WTC11 (cell line): ENCODE measurements around the gene ACTL8. TPM values are rescaled to one million over a fixed set of nuclear protein-coding genes. Genes with fewer than 3 reads are reported as not detected.

ENCODE experiments used
- ATAC-seq: fragments of 200-7000 bp; cut with Tn5 transposase; 2 replicates; pipeline ENCODE4 v1.10.0; 2021; ENCODE audit warnings: mild to moderate bottlenecking, moderate library complexity
- CTCF ChIA-PET: fragments of 300-600 bp; sonication (Branson Sonifier 250); formaldehyde crosslinking; loops from one replicate; lab custom pipeline; 2021; ENCODE audit warnings: antibody characterized with exemption; lab: Charles Lee
- POLR2A ChIA-PET: fragments of 350-600 bp; sonication (Branson Sonifier 250); formaldehyde crosslinking; loops from one replicate; lab custom pipeline; 2021; ENCODE audit warnings: antibody characterized with exemption; lab: Charles Lee
- DNase-seq: peaks from one replicate; pipeline ENCODE4 v3.0.0; 2021; ENCODE audit warnings: low spot score
- H3K27ac Mint-ChIP-seq: 2 replicates; pipeline ENCODE4 v1.8.0; 2021; ENCODE audit warnings: mixed read lengths
- H3K27me3 Mint-ChIP-seq: 2 replicates; pipeline ENCODE4 v1.8.0; 2021; ENCODE audit warnings: low read depth, mild to moderate bottlenecking, moderate library complexity, mixed read lengths
- H3K36me3 Mint-ChIP-seq: 2 replicates; pipeline ENCODE4 v1.8.0; 2021; ENCODE audit warnings: mixed read lengths
- H3K4me1 Mint-ChIP-seq: 2 replicates; pipeline ENCODE4 v1.8.0; 2022; ENCODE audit warnings: mixed read lengths
- H3K4me3 Mint-ChIP-seq: 2 replicates; pipeline ENCODE4 v1.8.0; 2021; ENCODE audit warnings: mild to moderate bottlenecking, moderate library complexity, mixed read lengths
- H3K9me3 Mint-ChIP-seq: 2 replicates; pipeline ENCODE4 v1.8.0; 2021; ENCODE audit warnings: mixed read lengths
- GRHL2 ChIP-seq: fragments of 250-450 bp; sonication (Bioruptor Pico); IDR thresholded peaks from 2 replicates; pipeline ENCODE4 v1.8.0; 2022; ENCODE audit warnings: mild to moderate bottlenecking, moderate library complexity; ENCODE audit not compliant: insufficient replicate concordance, severe bottlenecking
- HMGA2 ChIP-seq: fragments of 250-450 bp; sonication (Bioruptor Pico); IDR thresholded peaks from 2 replicates; pipeline ENCODE4 v1.4.0; 2021; ENCODE audit warnings: mild to moderate bottlenecking, moderate library complexity
- JUN ChIP-seq: sonication (generic); formaldehyde crosslinking; IDR thresholded peaks from 2 replicates; pipeline ENCODE4 v1.8.0; 2023; ENCODE audit warnings: mild to moderate bottlenecking, missing genetic modification reagents
- OVOL2 ChIP-seq: fragments of 250-450 bp; sonication (Bioruptor Pico); IDR thresholded peaks from 2 replicates; pipeline ENCODE4 v1.9.0; 2021; ENCODE audit warnings: mild to moderate bottlenecking, borderline replicate concordance
- PREB ChIP-seq: sonication (generic); formaldehyde crosslinking; IDR thresholded peaks from 2 replicates; pipeline ENCODE4 v1.8.1; 2022; ENCODE audit warnings: mild to moderate bottlenecking, missing genetic modification reagents, moderate library complexity, borderline replicate concordance
- SOX15 ChIP-seq: fragments of 250-450 bp; sonication (Bioruptor Pico); IDR thresholded peaks from 2 replicates; pipeline ENCODE4 v1.9.0; 2021; ENCODE audit warnings: mild to moderate bottlenecking
- TCF7 ChIP-seq: sonication (generic); formaldehyde crosslinking; IDR thresholded peaks from 2 replicates; pipeline ENCODE4 v1.8.0; 2022; ENCODE audit warnings: mild to moderate bottlenecking, low read depth, missing genetic modification reagents, moderate library complexity
- ZNF121 ChIP-seq: sonication (generic); formaldehyde crosslinking; IDR thresholded peaks from 2 replicates; pipeline ENCODE4 v1.8.0; 2023; ENCODE audit warnings: missing genetic modification reagents
- ZNF317 ChIP-seq: sonication (generic); formaldehyde crosslinking; IDR thresholded peaks from 2 replicates; pipeline ENCODE4 v1.8.1; 2023; ENCODE audit warnings: low read depth, mild to moderate bottlenecking, moderate library complexity, missing genetic modification reagents, borderline replicate concordance
- ZNF532 ChIP-seq: fragments of 250-450 bp; sonication (Bioruptor Pico); IDR thresholded peaks from 2 replicates; pipeline ENCODE4 v1.9.0; 2021; ENCODE audit warnings: mild to moderate bottlenecking, borderline replicate concordance
- total RNA-seq: library from RNA; stranded (reverse); gene quantifications from 3 replicates; pipeline ENCODE4 v1.2.3, GENCODE V29; 2021
- TF ChIP-seq, protein P1 (sequence below): sonication (generic); formaldehyde crosslinking; IDR thresholded peaks from 2 replicates; pipeline ENCODE4 v1.8.0; 2023; ENCODE audit warnings: mild to moderate bottlenecking, missing genetic modification reagents
- TF ChIP-seq, protein P2 (sequence below): sonication (generic); formaldehyde crosslinking; IDR thresholded peaks from 2 replicates; pipeline ENCODE4 v1.8.1; 2023; ENCODE audit warnings: mild to moderate bottlenecking, missing genetic modification reagents, moderate library complexity
- TF ChIP-seq, protein P3 (sequence below): fragments of 250-450 bp; sonication (Bioruptor Pico); IDR thresholded peaks from 2 replicates; pipeline ENCODE4 v1.9.0; 2021; ENCODE audit warnings: mild to moderate bottlenecking

ACTL8 gene
- total RNA-seq, 1 experiment from 2014 or later: 1.6 TPM

DNA sequence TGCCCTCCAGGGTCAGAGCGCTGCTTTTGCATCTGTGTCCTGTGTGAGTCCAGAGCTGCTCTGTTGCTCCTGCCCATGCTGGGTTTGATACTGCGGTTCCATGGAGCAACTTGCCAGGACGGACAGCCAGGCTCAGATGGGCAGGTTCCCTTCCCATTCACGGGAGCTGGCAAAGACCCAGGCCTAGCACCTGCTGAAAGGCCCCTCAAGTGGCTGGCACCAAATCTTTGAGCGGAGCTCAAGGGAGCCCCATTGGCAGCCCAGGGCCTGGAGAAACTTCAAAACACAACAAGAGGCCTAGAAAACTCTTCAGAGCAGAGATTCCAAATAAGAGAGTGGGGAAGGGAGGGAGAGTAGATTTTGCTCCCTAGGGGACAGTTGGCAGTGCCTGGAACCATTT, 97.2 kb downstream of the ACTL8 start (continued):
- TF ChIP-seq ZNF532 (CRISPR knock-in tag): no peak
- no peak for TF ChIP-seq GRHL2 (CRISPR knock-in tag)
- no peak for TF ChIP-seq JUN
- TF ChIP-seq OVOL2: no peak
- TF ChIP-seq PREB (CRISPR knock-in tag): no peak
- TF ChIP-seq, protein P1, sequence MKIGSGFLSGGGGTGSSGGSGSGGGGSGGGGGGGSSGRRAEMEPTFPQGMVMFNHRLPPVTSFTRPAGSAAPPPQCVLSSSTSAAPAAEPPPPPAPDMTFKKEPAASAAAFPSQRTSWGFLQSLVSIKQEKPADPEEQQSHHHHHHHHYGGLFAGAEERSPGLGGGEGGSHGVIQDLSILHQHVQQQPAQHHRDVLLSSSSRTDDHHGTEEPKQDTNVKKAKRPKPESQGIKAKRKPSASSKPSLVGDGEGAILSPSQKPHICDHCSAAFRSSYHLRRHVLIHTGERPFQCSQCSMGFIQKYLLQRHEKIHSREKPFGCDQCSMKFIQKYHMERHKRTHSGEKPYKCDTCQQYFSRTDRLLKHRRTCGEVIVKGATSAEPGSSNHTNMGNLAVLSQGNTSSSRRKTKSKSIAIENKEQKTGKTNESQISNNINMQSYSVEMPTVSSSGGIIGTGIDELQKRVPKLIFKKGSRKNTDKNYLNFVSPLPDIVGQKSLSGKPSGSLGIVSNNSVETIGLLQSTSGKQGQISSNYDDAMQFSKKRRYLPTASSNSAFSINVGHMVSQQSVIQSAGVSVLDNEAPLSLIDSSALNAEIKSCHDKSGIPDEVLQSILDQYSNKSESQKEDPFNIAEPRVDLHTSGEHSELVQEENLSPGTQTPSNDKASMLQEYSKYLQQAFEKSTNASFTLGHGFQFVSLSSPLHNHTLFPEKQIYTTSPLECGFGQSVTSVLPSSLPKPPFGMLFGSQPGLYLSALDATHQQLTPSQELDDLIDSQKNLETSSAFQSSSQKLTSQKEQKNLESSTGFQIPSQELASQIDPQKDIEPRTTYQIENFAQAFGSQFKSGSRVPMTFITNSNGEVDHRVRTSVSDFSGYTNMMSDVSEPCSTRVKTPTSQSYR: no peak
- no peak for TF ChIP-seq ZNF121 (CRISPR knock-in tag)

- ATAC-seq: no peak
- CTCF ChIA-PET: interaction anchor here (1.0 kb wide), 2 partner anchors 27 to 281 kb away, joined by 4 to 5 read pairs; no protein-coding TSS in a partner anchor
- no peaks in the 10 kb centered on the region for H3K36me3 Mint-ChIP-seq
- no peaks in the 10 kb centered on the region for H3K4me1 Mint-ChIP-seq
- no peak overlapping the region for H3K27ac Mint-ChIP-seq
- TF ChIP-seq TCF7 (CRISPR knock-in tag) (no peak), OVOL2 (no peak)
- TF ChIP-seq, protein P2, sequence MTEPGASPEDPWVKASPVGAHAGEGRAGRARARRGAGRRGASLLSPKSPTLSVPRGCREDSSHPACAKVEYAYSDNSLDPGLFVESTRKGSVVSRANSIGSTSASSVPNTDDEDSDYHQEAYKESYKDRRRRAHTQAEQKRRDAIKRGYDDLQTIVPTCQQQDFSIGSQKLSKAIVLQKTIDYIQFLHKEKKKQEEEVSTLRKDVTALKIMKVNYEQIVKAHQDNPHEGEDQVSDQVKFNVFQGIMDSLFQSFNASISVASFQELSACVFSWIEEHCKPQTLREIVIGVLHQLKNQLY (CRISPR knock-in tag): no peak
- TF ChIP-seq, all 79 proteins: peak for 0
- no peaks in the 10 kb centered on the region for H3K9me3 Mint-ChIP-seq
- H3K4me3 Mint-ChIP-seq: no peak overlapping the region
- no peaks in the 10 kb centered on the region; the same call in 1 of the 2 replicates for H3K27me3 Mint-ChIP-seq
- DNase-seq: no peak
- POLR2A ChIA-PET: no interaction called here
Measured at GRCh38 chr1:17853241-17853935, 98.3 kb downstream of the ACTL8 start.

DNA sequence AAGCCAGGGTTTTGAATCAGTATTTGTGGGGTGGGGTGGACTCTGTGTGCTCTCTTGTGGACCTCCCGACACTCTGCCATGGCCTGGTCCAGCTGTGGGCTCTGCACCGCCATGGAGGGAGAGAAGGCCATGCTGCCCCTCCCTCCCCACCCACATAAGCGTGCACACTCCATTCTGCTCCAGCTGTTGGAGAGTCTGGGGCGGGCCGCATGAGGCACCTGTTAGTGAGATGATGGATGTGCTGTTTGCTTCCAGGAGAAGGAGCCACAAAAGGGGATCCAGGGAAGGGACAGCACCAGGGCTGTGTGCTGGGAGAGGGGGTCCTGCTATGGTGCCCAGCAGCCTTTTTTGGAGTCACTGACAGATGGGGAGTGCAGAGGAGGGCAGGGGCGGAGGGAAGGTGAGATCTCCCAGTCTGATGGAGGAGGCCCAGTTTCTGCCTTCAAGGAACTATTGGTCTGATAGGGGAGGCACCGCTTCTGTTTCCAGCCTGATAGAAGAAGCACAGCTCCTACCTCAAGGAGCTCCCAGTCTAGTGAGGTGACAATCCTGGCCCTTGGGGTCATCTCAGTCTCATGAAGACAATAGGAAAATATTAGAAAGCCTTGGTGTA, 101.5 kb downstream of the ACTL8 start:
- H3K27ac Mint-ChIP-seq: no peak overlapping the region
- no peaks in the 10 kb centered on the region for H3K36me3 Mint-ChIP-seq
- peaks cover 2% of the 10 kb centered on the region for H3K4me1 Mint-ChIP-seq
- ChIA-PET CTCF (interaction anchor here (1.2 kb wide), 1 partner anchor 542 kb away, joined by 4 read pairs; no protein-coding TSS in a partner anchor), POLR2A (no interaction called here)
- no peak for ATAC-seq
- TF ChIP-seq ZNF317 (CRISPR knock-in tag) (no peak), PREB (CRISPR knock-in tag) (no peak), SOX15 (CRISPR knock-in tag) (no peak), HMGA2 (no peak)
- TF ChIP-seq, protein P3, sequence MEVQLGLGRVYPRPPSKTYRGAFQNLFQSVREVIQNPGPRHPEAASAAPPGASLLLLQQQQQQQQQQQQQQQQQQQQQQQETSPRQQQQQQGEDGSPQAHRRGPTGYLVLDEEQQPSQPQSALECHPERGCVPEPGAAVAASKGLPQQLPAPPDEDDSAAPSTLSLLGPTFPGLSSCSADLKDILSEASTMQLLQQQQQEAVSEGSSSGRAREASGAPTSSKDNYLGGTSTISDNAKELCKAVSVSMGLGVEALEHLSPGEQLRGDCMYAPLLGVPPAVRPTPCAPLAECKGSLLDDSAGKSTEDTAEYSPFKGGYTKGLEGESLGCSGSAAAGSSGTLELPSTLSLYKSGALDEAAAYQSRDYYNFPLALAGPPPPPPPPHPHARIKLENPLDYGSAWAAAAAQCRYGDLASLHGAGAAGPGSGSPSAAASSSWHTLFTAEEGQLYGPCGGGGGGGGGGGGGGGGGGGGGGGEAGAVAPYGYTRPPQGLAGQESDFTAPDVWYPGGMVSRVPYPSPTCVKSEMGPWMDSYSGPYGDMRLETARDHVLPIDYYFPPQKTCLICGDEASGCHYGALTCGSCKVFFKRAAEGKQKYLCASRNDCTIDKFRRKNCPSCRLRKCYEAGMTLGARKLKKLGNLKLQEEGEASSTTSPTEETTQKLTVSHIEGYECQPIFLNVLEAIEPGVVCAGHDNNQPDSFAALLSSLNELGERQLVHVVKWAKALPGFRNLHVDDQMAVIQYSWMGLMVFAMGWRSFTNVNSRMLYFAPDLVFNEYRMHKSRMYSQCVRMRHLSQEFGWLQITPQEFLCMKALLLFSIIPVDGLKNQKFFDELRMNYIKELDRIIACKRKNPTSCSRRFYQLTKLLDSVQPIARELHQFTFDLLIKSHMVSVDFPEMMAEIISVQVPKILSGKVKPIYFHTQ (CRISPR knock-in tag): no peak
- no peak for DNase-seq
- H3K27me3 Mint-ChIP-seq: peaks cover 2% of the 10 kb centered on the region; the same call in 1 of the 2 replicates
- H3K4me3 Mint-ChIP-seq: no peak overlapping the region
- peaks cover 3% of the 10 kb centered on the region; the same call in 1 of the 2 replicates for H3K9me3 Mint-ChIP-seq
